Muscle of leg (tissue), 11 donors: Measurements from ENCODE around the gene HS2ST1. TPM values are rescaled to one million over a fixed set of nuclear protein-coding genes. Genes with fewer than 3 reads are reported as not detected.

Source experiments
- DNase-seq: peaks from one replicate; pipeline ENCODE4 v3.0.0; 2013
- H3K27ac ChIP-seq: one replicate; pipeline ENCODE4 v1.5.1; 2013; ENCODE audit warnings: mild to moderate bottlenecking, low read length, control low read depth
- H3K27me3 ChIP-seq: one replicate; pipeline ENCODE4 v1.6.1; 2013; ENCODE audit warnings: low read length; ENCODE audit not compliant: control insufficient read depth, insufficient read depth
- H3K36me3 ChIP-seq: one replicate; pipeline ENCODE4 v1.6.1; 2013; ENCODE audit warnings: low read length; ENCODE audit not compliant: control insufficient read depth, insufficient read depth
- H3K4me1 ChIP-seq: one replicate; pipeline ENCODE4 v1.6.1; 2013; ENCODE audit warnings: low read length; ENCODE audit not compliant: control insufficient read depth, insufficient read depth
- H3K4me3 ChIP-seq: one replicate; pipeline ENCODE4 v1.5.1; 2013; ENCODE audit warnings: low read length, control low read depth
- H3K9me3 ChIP-seq: replicated peaks from 2 replicates; pipeline ENCODE4 v1.6.1; 2013; ENCODE audit warnings: low read depth, low read length; ENCODE audit not compliant: control insufficient read depth
- WGBS: methylation state at CpG from one replicate; pipeline ENCODE4 v1.1.5; 2013; ENCODE audit warnings: missing lambda C conversion rate; ENCODE audit not compliant: insufficient coverage; 5-methylcytosine and 5-hydroxymethylcytosine counted together
- polyA plus RNA-seq, 8 donors: library from polyadenylated mRNA; unstranded; fragments of 120-200 nt; gene quantifications; one replicate each; pipeline versions ENCODE4 v1.2.1 to v1.2.3, GENCODE V29; 2013; ENCODE audit warnings: inconsistent platforms in 1 of 8, low replicate concordance in 1 of 8; ENCODE audit not compliant: insufficient read length in 8 of 8, insufficient read depth in 1 of 8
- total RNA-seq: library from RNA; stranded (reverse); fragments of 120-200 nt; gene quantifications from one replicate; pipeline ENCODE4 v1.2.4, GENCODE V29; 2013

The HS2ST1 gene
- total and polyA plus RNA-seq, 9 donors: 12.4 to 25.5 (median 18.9) TPM

- WGBS: 100% methylated on average over 1 of the region's 8 CpGs
- no peaks in the 10 kb centered on the region for H3K4me1 ChIP-seq
- no peaks in the 10 kb centered on the region for H3K27me3 ChIP-seq
- no peaks in the 10 kb centered on the region for H3K36me3 ChIP-seq
- no peak overlapping the region for H3K27ac ChIP-seq
- no peaks in the 10 kb centered on the region for H3K9me3 ChIP-seq
- H3K4me3 ChIP-seq: no peak overlapping the region
- DNase-seq: no peak
These were observed 227.1 kb downstream of the HS2ST1 start for GRCh38 chr1:87141556-87141955.

GRCh38 chr1:87143413-87144135 lies 229.1 kb downstream of the HS2ST1 start:
- H3K4me3 ChIP-seq: no peak overlapping the region
- no peak for DNase-seq
- no peaks in the 10 kb centered on the region for H3K27me3 ChIP-seq
- H3K27ac ChIP-seq: no peak overlapping the region
- WGBS: no CpG with 5 or more reads among the region's 3 CpGs
- H3K9me3 ChIP-seq: no peaks in the 10 kb centered on the region
- no peaks in the 10 kb centered on the region for H3K36me3 ChIP-seq
- peaks cover 2% of the 10 kb centered on the region for H3K4me1 ChIP-seq

- 64% methylated on average over 7 of the region's 8 CpGs for WGBS
- no peaks in the 10 kb centered on the region for H3K27me3 ChIP-seq
- H3K9me3 ChIP-seq: no peaks in the 10 kb centered on the region
- H3K4me3 ChIP-seq: no peak overlapping the region
- H3K36me3 ChIP-seq: no peaks in the 10 kb centered on the region
- DNase-seq: no peak
- H3K27ac ChIP-seq: no peak overlapping the region
- H3K4me1 ChIP-seq: peaks cover 10% of the 10 kb centered on the region
These were observed 230.0 kb downstream of the HS2ST1 start for GRCh38 chr1:87144316-87144895.

- 95% methylated on average over 2 of the region's 2 CpGs for WGBS
These were observed 230.5 kb downstream of the HS2ST1 start for GRCh38 chr1:87144981-87145380.

GRCh38 chr1:87146538-87146937 lies 232.1 kb downstream of the HS2ST1 start:
- H3K27ac ChIP-seq: no peak overlapping the region
- no peak overlapping the region for H3K4me3 ChIP-seq
- no peaks in the 10 kb centered on the region for H3K27me3 ChIP-seq
- WGBS: no CpG with 5 or more reads among the region's 2 CpGs
- H3K9me3 ChIP-seq: no peaks in the 10 kb centered on the region
- no peak for DNase-seq
- H3K36me3 ChIP-seq: no peaks in the 10 kb centered on the region
- peaks cover 21% of the 10 kb centered on the region for H3K4me1 ChIP-seq

More at GRCh38 chr1:87144981-87145380, 230.5 kb downstream of the HS2ST1 start:
- Histone ChIP-seq H3K36me3 (no peaks in the 10 kb centered on the region), H3K9me3 (no peaks in the 10 kb centered on the region), H3K27me3 (no peaks in the 10 kb centered on the region), H3K4me3 (no peak overlapping the region), H3K27ac (no peak overlapping the region), H3K4me1 (peaks cover 12% of the 10 kb centered on the region)
- DNase-seq: no peak

- 100% methylated on average over 1 of the region's 2 CpGs for WGBS
- peaks cover 25% of the 10 kb centered on the region for H3K4me1 ChIP-seq
- H3K27me3 ChIP-seq: no peaks in the 10 kb centered on the region
- no peak for DNase-seq
- no peak overlapping the region for H3K4me3 ChIP-seq
- no peaks in the 10 kb centered on the region for H3K9me3 ChIP-seq
- H3K36me3 ChIP-seq: no peaks in the 10 kb centered on the region
- H3K27ac ChIP-seq: no peak overlapping the region
These were observed 232.6 kb downstream of the HS2ST1 start for GRCh38 chr1:87146986-87147385.

- Histone ChIP-seq H3K4me1 (peaks cover 27% of the 10 kb centered on the region), H3K36me3 (no peaks in the 10 kb centered on the region), H3K9me3 (no peaks in the 10 kb centered on the region), H3K27me3 (no peaks in the 10 kb centered on the region), H3K27ac (no peak overlapping the region), H3K4me3 (no peak overlapping the region)
- WGBS: 44% methylated on average over 2 of the region's 3 CpGs
- DNase-seq: no peak
These were observed 233.4 kb downstream of the HS2ST1 start for GRCh38 chr1:87147851-87148250.

- peaks cover 27% of the 10 kb centered on the region for H3K4me1 ChIP-seq
- WGBS: 88% methylated on average over 3 of the region's 4 CpGs
- no peaks in the 10 kb centered on the region for H3K9me3 ChIP-seq
- no peak for DNase-seq
- no peaks in the 10 kb centered on the region for H3K27me3 ChIP-seq
- no peak overlapping the region for H3K4me3 ChIP-seq
- H3K27ac ChIP-seq: no peak overlapping the region
- H3K36me3 ChIP-seq: no peaks in the 10 kb centered on the region
These were observed 234.2 kb downstream of the HS2ST1 start for GRCh38 chr1:87148661-87149060.

- Histone ChIP-seq H3K27ac (no peak overlapping the region), H3K4me1 (peaks cover 31% of the 10 kb centered on the region), H3K36me3 (no peaks in the 10 kb centered on the region), H3K9me3 (no peaks in the 10 kb centered on the region), H3K4me3 (no peak overlapping the region), H3K27me3 (no peaks in the 10 kb centered on the region)
- WGBS: 28% methylated on average over 3 of the region's 7 CpGs
- DNase-seq: peak; percentile 65
These were observed 235.0 kb downstream of the HS2ST1 start for GRCh38 chr1:87149241-87150041.

GRCh38 chr1:87150143-87150542 lies 235.7 kb downstream of the HS2ST1 start:
- Histone ChIP-seq H3K4me1 (peaks cover 36% of the 10 kb centered on the region), H3K4me3 (no peak overlapping the region), H3K27ac (no peak overlapping the region), H3K36me3 (no peaks in the 10 kb centered on the region), H3K27me3 (no peaks in the 10 kb centered on the region), H3K9me3 (no peaks in the 10 kb centered on the region)
- WGBS: no CpG with 5 or more reads among the region's 1 CpG
- no peak for DNase-seq
